OCI-LY1 (cell line): Measurements from ENCODE around the gene TAGLN2.

Source experiments
- H2AFZ ChIP-seq: fragments of 200-600 bp; sonication (generic), shearing (Covaris generic); 2 replicates; pipeline ENCODE4 v1.6.0; 2014; ENCODE audit warnings: antibody characterized with exemption, mild to moderate bottlenecking, low read length
- H3F3A ChIP-seq: fragments of 200-600 bp; sonication (generic), shearing (Covaris generic); 2 replicates; pipeline ENCODE4 v1.6.0; 2014; ENCODE audit warnings: mild to moderate bottlenecking, antibody characterized with exemption, low read length, moderate library complexity; ENCODE audit not compliant: insufficient read depth
- H3K27ac ChIP-seq: fragments of 200-600 bp; sonication (generic); 2 replicates; pipeline ENCODE4 v1.5.1; 2014; ENCODE audit warnings: low read length, mixed run types, mild to moderate bottlenecking, low read depth; ENCODE audit not compliant: poor library complexity, severe bottlenecking
- H3K27me3 ChIP-seq: fragments of 200-600 bp; sonication (generic); 2 replicates; pipeline ENCODE4 v1.6.0; 2014; ENCODE audit warnings: antibody characterized with exemption, mild to moderate bottlenecking, low read length, moderate library complexity; ENCODE audit not compliant: insufficient read depth
- H3K36me3 ChIP-seq: fragments of 200-600 bp; sonication (generic); 2 replicates; pipeline ENCODE4 v1.6.1; 2014; ENCODE audit warnings: mild to moderate bottlenecking, antibody characterized with exemption, low read length, moderate library complexity, mixed read lengths; ENCODE audit not compliant: insufficient read depth
- H3K4me1 ChIP-seq: fragments of 200-600 bp; sonication (generic); 2 replicates; pipeline ENCODE4 v1.5.1; 2014; ENCODE audit warnings: mild to moderate bottlenecking, low read length, moderate library complexity; ENCODE audit not compliant: insufficient read depth, severe bottlenecking
- H3K4me2 ChIP-seq: fragments of 200-600 bp; sonication (generic), shearing (Covaris generic); 2 replicates; pipeline ENCODE4 v1.6.1; 2014; ENCODE audit warnings: low read length
- H3K4me3 ChIP-seq: fragments of 200-600 bp; sonication (generic); 2 replicates; pipeline ENCODE4 v1.5.1; 2014; ENCODE audit warnings: low read length, low read depth, mild to moderate bottlenecking, mixed read lengths; ENCODE audit not compliant: poor library complexity, severe bottlenecking
- H3K79me2 ChIP-seq: fragments of 200-600 bp; shearing (Covaris generic); 2 replicates; pipeline ENCODE4 v1.6.1; 2016; ENCODE audit warnings: mixed run types, low read length, mixed read lengths; ENCODE audit not compliant: insufficient read depth
- H3K9ac ChIP-seq: fragments of 200-600 bp; sonication (generic), shearing (Covaris generic); 2 replicates; pipeline ENCODE4 v1.6.1; 2014; ENCODE audit warnings: mild to moderate bottlenecking, low read length, mixed read lengths
- H3K9me2 ChIP-seq: fragments of 200-600 bp; sonication (generic), shearing (Covaris generic); 2 replicates; pipeline ENCODE4 v1.6.1; 2014; ENCODE audit warnings: low read depth, mild to moderate bottlenecking, low read length, mixed read lengths
- H3K9me3 ChIP-seq: fragments of 200-600 bp; shearing (Covaris generic); 2 replicates; pipeline ENCODE4 v1.6.1; 2014; ENCODE audit warnings: low read length, mixed read lengths
- H4K20me1 ChIP-seq: fragments of 200-600 bp; sonication (generic), shearing (Covaris generic); 2 replicates; pipeline ENCODE4 v1.6.0; 2016; ENCODE audit warnings: mild to moderate bottlenecking, low read length; ENCODE audit not compliant: insufficient read depth
- EZH2 ChIP-seq: fragments of 200-600 bp; sonication (generic), shearing (Covaris generic); IDR thresholded peaks from 2 replicates; pipeline ENCODE4 v1.8.0; 2017; ENCODE audit warnings: borderline replicate concordance, mixed run types, mild to moderate bottlenecking, antibody characterized with exemption, low read length, moderate library complexity, mixed read lengths
- TF ChIP-seq, protein P1 (sequence below): fragments of 200-600 bp; sonication (generic), shearing (Covaris generic); IDR thresholded peaks from 2 replicates; pipeline ENCODE4 v1.5.1; 2017; ENCODE audit warnings: mild to moderate bottlenecking, antibody characterized with exemption, low read length, moderate library complexity, mixed read lengths

TAGLN2 gene

DNA sequence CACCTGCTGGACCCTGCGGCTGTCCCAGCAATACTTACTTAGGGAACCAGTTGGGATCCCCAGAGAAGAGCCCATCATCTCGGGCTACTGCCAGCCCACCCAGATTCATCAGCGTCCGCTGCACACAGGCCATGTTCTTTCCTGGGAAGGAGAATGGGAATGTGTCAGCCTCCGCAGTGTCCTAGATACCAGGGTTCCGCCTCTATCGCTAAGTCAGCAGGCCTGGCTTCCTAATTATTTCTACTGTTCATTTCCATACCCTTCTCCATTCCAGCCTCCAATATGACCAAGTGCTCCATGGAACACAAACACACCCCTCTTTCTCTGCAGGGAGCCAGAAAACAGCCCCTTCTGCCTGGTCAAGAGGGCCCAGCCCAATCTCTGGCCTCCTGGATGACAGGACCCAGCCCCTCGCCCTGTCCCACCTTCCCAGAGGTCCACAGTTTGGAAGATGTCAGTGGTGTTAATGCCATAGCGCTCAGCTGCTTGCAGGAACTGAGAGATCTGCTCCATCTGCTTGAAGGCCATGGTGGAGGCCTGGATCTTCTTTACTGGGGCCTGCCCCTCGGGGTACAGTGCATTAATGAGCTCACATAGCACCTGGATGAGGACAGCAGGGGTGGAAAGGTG is 6.0 kb downstream of the TAGLN2 start:
- peaks cover 35% of the 10 kb centered on the region for H3K4me1 ChIP-seq
- H3K79me2 ChIP-seq = no peaks in the 10 kb centered on the region
- no peak overlapping the region for H3K4me2 ChIP-seq
- H3K9me2 ChIP-seq = no peaks in the 10 kb centered on the region
- H3K9ac ChIP-seq = no peak overlapping the region
- no peaks in the 10 kb centered on the region for H3F3A ChIP-seq
- H2AFZ ChIP-seq = no peak overlapping the region
- H3K4me3 ChIP-seq = no peak overlapping the region
- no peaks in the 10 kb centered on the region for H3K9me3 ChIP-seq
- H3K36me3 ChIP-seq = peaks cover 33% of the 10 kb centered on the region; the same call in 1 of the 2 replicates
- no peaks in the 10 kb centered on the region for H3K27me3 ChIP-seq
- H4K20me1 ChIP-seq = no peaks in the 10 kb centered on the region
- no peak overlapping the region for H3K27ac ChIP-seq
- TF ChIP-seq EZH2 = no peak
- TF ChIP-seq, protein P1, sequence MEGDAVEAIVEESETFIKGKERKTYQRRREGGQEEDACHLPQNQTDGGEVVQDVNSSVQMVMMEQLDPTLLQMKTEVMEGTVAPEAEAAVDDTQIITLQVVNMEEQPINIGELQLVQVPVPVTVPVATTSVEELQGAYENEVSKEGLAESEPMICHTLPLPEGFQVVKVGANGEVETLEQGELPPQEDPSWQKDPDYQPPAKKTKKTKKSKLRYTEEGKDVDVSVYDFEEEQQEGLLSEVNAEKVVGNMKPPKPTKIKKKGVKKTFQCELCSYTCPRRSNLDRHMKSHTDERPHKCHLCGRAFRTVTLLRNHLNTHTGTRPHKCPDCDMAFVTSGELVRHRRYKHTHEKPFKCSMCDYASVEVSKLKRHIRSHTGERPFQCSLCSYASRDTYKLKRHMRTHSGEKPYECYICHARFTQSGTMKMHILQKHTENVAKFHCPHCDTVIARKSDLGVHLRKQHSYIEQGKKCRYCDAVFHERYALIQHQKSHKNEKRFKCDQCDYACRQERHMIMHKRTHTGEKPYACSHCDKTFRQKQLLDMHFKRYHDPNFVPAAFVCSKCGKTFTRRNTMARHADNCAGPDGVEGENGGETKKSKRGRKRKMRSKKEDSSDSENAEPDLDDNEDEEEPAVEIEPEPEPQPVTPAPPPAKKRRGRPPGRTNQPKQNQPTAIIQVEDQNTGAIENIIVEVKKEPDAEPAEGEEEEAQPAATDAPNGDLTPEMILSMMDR = no peak

DNA sequence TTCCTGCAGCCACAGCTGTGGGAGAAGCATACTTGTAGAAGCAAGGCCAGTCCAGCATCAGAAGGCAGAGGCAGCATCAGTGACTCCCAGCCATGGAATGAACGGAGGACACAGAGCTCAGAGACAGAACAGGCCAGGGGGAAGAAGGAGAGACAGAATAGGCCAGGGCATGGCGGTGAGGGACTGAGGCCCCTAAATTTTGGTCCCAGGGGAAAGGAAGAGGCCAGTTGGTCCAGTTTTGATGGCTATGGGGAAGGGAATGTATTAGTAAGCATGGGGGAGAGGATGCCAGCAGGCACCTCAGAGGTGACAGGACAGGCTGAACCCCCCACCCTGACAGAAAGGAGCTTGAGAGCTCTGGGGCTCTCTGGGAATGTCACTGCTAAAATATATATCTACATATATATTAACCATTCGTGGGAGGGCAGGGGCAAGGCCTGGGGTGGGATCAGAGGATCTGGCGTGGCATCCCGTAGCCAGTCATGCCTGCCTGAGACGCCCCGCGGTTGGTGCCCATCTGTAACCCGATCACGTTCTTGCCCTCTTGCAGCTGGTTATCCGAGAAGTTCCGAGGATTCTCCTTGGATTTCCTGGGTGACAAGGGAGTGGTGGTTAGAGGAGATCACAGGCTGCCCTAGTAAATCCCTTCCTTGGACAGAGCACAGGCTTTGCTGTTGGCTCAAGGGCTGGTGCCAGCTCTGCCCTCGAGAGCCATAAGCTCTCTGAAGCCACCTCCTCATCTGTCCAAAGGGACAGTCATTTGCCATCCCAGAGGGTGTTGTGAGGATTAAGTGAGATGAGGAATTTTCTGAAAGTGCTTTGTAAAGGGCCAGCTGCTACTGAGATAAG is 6.7 kb downstream of the TAGLN2 start:
- H2AFZ ChIP-seq = no peak overlapping the region
- no peaks in the 10 kb centered on the region for H3F3A ChIP-seq
- no peaks in the 10 kb centered on the region for H3K9me2 ChIP-seq
- H3K27me3 ChIP-seq = no peaks in the 10 kb centered on the region
- no peaks in the 10 kb centered on the region for H3K9me3 ChIP-seq
- peaks cover 27% of the 10 kb centered on the region for H3K4me1 ChIP-seq
- H3K27ac ChIP-seq = no peak overlapping the region
- H3K9ac ChIP-seq = no peak overlapping the region
- no peaks in the 10 kb centered on the region for H4K20me1 ChIP-seq
- TF ChIP-seq, protein P1 = no peak
- TF ChIP-seq EZH2 = no peak
- no peaks in the 10 kb centered on the region for H3K79me2 ChIP-seq
- H3K4me2 ChIP-seq = no peak overlapping the region
- no peak overlapping the region for H3K4me3 ChIP-seq
- H3K36me3 ChIP-seq = peaks cover 33% of the 10 kb centered on the region; the same call in 1 of the 2 replicates

GRCh38 chr1:159917533-159918351 is 7.6 kb downstream of the TAGLN2 start:
- no peaks in the 10 kb centered on the region for H3K9me2 ChIP-seq
- H3K9ac ChIP-seq = no peak overlapping the region
- TF ChIP-seq, protein P1 = no peak
- no peak for TF ChIP-seq EZH2
- no peaks in the 10 kb centered on the region for H4K20me1 ChIP-seq
- H3K27me3 ChIP-seq = no peaks in the 10 kb centered on the region
- peaks cover 33% of the 10 kb centered on the region; the same call in 1 of the 2 replicates for H3K36me3 ChIP-seq
- H2AFZ ChIP-seq = no peak overlapping the region
- no peaks in the 10 kb centered on the region for H3K79me2 ChIP-seq
- H3K4me1 ChIP-seq = peaks cover 19% of the 10 kb centered on the region
- H3K4me3 ChIP-seq = no peak overlapping the region
- no peak overlapping the region for H3K4me2 ChIP-seq
- H3K27ac ChIP-seq = no peak overlapping the region
- no peaks in the 10 kb centered on the region for H3K9me3 ChIP-seq
- no peaks in the 10 kb centered on the region for H3F3A ChIP-seq
